ENCODE data around the gene C22orf23.

C22orf23 gene

DNA sequence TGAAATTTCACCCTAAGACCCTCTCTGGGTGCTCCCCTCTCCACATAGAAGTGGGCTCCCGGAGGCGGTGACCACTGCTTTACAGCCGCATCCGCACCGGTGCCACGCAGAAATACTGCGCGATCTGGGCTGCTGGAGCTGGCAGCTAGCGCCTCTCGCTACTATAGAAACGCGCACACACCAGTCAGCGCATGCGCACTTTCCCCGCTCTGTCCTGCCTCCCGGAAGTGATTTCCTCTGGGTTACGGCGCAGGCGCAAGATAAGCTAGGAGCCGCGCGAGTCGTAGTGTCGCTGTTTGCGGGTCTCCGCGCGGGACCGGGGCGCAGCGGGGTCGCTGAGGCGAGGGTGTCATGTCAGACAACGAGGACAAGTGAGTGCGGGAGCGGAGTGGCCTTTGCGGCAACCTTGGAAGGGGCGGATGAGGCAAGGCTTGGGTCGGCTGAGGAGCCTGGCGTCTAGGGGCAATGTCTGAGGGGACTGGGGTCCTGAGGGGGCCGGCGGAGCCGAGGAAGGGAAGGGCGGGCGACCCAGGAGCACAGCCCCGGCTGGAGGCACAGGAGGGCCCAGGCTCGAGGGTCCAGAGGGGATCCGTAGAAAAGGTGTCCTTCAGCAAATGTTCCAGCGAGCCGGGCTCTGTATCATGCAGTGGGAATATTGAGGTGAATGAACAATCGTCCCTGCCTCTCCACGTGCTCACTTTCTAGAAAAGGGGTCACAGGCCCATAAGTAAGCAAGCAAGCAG, at the start of gene C22orf23, which contains the start of gene POLR2F:
Gene C22orf23 (minus strand): TSS at position 165 of the 743 bp plus-strand sequence. CDS start 452 bp downstream, outside the sequence.
Gene POLR2F (plus strand): TSS at position 263 of the 743 bp plus-strand sequence. CDS start 89 bp downstream, at position 352.
- DNase-seq (ENCODE audit: low read depth) = peak; percentile 71

DNA sequence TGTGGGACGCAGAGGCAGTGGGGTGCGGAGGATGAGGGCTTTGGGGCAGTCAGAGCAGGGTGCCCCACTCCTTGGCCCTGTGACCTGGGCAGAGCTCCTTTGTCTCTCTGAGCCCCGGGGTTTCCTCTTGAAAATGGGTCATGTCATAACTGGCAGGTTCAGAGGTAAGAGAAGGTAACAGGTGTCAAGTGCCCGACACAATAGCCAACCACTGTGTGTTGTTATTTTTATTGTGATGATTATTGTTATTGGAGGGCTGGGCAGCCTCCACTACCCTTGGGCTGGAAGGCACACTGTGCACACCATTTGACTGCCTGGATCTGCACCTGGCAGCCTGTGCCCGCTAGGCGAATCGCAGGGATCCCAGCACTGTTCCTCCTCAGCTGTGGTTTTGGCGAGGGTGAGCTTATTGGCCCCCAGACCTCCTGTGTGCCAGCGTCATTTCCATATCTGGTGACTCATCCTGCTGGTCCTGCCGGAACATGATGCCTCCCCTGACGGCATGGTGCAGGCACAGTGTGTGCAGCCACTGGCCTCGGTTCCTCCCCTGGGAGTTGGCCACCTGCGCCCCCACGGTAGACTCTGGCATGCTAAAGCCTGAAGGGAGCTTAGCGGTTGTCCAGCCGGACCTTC, 46.4 kb upstream of the C22orf23 start:
- DNase-seq (ENCODE audit: low read depth) = peak; percentile 11

DNA sequence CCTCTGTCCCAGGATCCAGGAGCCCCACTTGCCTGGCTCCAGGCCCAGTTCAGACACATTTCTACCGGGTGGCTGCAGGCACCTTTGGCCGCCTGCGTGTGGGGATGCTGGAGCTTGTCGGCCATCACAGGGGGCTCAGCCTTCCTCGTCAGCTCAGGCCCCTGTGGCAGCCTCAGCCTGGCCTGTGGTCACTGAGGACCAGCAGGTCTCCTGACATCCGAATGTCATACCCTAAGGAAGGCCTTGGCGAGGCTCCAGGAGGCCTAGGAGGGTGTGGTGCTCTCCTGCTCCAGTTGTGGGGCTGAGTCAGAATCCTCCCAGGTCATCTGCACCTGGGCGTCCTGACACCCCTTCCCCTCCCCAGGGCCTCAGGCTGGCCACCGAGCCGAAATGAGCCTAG, 45.8 kb upstream of the C22orf23 start:
- DNase-seq (ENCODE audit: low read depth) = no peak

DNA sequence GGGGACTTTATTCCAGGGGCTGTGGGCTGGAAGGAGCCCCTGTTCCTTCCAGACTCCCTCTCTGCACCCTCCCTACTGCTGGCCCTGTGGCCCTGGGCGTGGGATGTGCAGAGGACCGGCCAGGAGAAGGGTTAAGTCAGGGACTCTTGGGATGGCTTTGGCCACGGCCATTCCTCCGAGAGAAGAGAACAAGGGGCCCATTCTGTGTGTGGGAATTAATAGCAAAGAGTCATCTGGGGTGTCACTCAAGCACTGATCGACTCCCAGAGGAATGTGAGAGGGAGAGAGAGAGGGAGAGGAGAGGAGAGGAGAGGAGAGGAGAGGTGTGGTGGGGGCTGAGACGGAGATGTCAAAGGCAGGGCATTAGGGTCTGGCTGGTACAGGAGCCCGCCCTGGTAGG, 45.1 kb upstream of the C22orf23 start:
- DNase-seq (ENCODE audit: low read depth) = no peak

DNA sequence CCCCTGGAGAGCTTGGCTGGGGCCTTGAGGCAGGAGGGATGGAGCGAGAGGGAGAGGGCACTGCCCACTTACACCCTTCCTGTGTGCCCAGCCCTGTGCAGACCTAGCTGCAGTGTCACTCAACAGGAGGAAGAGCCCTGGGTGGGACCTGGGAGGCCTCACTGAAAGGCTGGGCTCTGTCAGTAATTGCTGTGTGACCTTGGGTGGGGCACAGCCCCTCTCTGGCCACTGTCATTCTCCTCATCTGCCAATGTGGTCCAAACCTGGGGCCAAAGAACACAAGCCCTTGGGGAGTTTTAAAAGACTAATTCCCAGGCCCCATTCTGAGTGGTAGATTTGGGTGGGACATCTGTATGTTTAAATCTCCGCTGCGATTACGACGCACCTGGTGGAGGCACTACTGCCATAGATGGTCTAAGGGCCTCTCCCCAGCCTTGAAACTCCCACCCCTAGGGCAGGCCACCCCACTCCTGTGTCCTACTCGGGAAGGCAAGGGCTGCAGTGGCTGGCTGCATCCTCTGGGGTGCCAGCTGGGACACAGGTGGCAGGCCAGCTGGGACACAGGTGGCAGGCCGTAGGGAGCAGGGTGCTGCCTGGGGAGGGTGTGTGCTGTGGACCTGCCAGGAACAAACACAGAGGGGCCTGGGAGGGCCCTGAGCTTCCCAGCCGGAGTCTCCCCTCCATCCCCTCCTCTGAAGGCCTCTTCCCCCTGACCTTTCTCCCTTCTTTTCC, 43.3 kb upstream of the C22orf23 start:
- no peak for DNase-seq (ENCODE audit: low read depth)

DNA sequence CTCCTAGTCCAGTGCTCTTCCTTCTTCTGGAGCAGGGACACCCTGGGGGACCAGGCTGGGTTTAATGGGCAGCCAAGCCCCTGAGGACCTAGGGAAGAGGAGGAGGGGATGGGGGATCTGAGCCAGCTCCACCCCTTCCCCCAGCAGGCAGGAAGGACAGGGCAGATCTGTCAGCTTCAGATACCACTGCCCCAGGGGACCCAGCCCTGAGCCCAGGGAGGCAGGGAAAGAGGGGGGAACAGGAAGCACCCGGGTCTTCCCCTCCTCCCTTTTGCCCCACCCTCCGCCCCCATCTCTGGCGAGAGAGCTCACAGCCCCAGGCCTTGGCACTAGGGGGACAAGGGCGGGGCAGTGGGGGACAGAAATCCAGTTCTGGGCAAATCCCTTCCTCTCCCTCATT, 42.7 kb upstream of the C22orf23 start:
- no peak for DNase-seq (ENCODE audit: low read depth)

DNA sequence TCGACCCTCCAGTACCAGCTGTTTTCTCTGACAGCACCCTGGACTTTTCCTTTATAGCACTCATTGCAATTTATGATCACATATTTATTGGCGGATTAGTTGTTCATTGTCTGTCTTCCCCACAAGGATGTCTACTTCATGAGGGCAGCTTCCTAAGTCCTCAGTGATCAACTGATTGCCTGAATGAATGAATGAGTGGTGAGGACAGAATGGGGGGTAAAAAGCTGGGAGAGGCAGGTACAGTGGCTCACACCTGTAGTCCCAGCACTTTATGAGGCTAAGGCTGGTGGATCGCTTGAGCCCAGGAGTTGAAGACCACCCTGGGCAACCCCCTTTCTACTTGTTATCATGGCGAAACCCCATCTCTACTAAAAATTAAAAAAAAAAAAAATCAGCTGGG, 42.1 kb upstream of the C22orf23 start:
- DNase-seq (ENCODE audit: low read depth) = no peak

DNA sequence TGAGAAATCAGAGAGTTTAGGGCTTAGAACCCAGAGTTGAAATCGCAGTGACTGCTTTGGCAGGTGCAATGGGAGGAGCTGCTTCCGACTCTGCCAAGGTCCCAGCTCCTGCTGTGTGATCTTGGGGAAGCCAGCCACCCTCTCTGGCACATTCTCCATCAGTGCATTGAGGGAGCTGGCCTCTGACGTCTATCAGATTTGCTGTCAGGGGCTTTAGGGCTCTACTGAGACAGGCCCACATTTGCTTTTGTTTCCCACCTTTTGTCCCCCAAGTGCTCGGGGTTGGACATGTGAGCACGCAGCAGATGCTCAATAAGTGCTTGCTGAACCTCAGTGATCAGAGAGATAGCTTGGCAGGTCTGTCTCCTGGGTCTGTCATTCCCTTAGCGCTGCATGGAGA, 41.6 kb upstream of the C22orf23 start:
- DNase-seq (ENCODE audit: low read depth) = no peak

DNA sequence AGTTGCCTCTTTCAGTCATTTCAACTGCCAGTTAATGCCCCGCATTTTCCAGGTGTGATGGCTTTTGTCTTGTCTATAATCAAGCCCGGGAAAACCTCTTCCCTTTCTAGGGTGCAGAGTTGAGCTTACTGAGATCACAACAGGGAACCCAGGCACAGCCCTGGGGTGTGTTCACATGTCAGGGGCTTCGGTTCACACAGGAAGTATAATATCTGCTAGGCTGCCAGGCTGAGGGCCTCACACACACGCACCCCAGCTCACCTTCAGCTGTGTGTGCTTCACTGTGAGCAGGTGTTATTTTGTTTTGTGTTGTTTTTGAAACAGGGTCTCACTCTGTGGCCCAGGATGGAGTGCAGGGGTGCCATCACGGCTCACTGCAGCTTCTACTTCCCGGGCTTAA, 40.6 kb upstream of the C22orf23 start:
- DNase-seq (ENCODE audit: low read depth) = no peak

DNA sequence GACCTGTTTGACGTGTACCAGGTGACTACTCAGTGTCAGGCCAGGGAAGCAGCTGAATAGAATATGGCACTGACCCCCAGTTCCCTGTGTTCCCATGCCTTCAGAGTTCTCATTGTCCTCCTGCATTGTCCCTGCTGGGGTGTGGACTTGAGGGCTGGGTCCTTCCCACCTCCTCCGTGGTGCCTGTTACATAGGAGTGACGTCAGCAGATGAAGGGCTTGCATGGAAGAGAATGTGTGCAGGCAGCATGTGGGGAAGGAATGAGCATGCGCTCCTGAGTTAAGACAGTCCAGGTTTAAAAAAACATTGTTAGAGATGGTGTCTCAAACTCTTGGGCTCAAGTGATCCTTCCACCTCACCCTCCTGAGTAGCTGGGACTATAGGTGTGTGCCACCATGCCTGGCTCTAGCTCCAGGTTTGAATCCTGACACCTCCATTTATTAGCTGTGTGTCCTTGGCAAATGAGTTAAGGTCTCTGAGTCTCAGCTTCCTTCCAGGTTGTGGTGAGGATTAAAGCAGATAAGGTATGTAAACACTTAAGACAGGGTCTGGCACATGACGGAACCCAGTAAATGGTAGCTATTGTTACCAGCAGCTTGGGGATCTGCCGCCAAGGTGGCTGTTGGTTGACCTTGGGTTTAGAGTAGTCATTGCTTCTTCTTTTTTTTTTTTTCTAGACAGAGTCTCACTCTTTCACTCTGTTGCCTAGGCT, 38.5 kb upstream of the C22orf23 start:
- DNase-seq (ENCODE audit: low read depth) = no peak

DNA sequence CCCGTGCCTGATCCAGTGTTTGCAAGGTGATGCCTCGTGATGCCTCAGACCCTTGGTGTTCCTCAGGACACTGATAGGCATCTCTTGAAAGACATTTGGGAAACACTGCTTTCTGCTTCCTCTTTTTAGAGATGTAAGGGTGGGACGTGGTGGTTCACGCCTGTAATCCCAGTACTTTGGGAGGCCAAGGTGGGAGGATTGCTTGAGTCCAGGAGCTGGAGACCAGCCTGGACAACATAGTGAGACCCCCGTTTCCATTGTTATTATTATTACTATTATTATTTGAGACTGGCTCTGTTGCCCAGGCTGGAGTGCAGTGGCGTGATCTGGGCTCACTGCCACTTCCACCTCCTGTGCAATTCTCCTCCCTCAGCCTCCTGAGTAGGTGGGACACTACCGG, 37.5 kb upstream of the C22orf23 start:
- DNase-seq (ENCODE audit: low read depth) = no peak

DNA sequence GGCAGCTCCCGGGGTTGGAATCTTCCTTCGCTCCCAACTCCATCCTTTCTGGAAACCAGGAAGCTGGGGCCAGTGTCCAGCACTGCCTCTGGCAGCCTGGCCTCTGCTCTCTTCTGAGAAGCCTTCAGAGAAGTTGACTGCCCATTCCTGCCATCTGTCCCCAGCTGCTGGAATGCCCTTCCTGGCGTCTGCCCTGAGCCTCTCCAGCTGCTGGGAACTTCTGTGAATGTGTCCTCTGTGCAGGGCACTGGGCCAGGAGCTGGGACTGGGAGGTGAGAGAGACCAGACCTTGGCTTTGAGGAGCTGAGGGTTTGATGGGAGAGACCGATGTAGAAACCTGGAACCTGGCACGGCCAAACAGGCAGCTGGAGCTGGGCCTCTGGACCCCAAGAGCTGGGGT, 36.9 kb upstream of the C22orf23 start:
- DNase-seq (ENCODE audit: low read depth) = no peak

DNA sequence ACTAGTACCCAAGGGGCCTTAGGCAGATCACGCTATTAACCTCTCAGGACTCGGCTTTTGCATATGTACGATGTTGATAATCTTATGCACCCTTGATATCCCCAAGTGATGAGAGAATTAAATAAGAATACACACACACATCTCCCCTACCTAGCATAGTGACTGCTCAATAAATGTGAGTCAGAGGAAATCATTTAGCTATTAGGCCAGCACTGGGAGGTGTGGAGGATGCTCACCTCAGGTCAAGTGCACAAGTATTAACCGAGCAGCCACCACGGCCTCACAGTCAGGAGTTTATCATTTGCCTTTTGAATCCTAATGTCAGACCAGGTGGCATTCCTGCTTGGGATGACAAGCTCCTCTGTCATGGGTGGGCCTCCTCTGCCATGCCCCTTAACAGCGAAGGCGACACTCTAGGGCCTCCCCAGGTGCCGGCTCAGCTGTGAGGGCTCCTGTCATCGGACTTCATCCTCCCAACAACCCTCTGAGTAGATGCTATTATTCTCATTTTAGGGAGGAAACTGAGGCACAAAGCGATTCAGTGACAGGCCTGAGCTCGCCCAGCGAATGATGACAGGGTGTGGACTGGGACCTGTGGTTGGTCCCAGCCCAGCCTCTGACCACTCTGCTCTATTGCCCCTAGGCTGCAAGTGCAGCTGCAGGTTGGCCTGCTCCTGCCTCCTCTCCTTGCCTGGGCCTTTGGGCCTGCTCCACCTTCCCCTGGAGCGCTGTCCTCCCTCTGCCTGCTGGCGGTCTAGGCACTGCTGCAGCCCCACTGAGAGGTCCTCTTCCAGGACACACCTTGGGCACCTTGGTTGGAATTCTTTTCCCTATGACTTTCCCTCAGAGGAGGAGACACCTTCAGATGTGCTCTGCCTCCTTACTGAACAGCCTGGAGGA, 36.0 kb upstream of the C22orf23 start:
- DNase-seq (ENCODE audit: low read depth) = no peak

DNA sequence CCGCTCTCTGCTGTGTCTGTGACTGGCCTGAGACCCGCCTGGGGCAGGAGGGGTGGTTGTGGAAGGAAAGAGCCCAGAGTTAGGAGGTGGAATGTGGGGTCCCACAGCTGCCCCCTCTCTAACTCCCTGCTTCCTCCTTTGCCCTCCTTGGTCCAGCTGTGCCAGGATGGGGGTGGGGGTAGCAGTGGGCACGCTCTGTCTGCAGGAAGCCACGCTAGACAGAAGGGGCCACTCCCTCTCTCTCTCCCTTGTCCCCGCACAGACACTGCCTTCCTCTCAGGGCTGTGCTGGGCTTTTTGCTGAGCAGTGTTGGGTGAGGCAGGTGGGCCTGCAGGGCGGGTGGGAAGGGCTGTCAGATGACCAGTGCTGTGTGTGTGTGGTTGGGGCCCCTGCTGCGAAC, 33.0 kb upstream of the C22orf23 start:
- DNase-seq (ENCODE audit: low read depth) = no peak

DNA sequence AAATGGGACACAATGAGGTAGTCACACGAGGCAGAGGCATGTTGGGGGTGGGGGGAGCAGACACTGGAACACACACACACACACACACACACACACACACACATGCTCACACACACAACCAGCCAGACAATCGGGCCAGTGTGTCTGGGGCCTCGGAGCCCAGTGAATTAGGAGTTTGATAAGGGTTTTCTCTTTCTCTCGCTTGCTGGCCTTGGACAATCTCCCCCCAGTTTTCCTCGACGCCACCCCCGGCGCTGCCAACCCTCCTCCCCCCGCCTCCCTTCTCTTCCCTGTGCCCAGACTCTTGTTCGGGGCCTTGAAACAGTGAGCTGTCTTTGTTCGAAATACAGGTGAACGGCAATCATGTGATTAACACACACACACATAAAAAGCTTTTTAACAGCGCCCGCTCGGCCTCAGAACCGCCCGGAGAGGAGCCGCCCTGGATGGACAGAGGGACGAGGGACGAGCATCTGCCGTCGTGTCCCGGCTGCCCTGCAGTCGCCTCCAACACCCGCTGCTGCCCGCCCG, 32.4 kb upstream of the C22orf23 start:
- no peak for DNase-seq (ENCODE audit: low read depth)

DNA sequence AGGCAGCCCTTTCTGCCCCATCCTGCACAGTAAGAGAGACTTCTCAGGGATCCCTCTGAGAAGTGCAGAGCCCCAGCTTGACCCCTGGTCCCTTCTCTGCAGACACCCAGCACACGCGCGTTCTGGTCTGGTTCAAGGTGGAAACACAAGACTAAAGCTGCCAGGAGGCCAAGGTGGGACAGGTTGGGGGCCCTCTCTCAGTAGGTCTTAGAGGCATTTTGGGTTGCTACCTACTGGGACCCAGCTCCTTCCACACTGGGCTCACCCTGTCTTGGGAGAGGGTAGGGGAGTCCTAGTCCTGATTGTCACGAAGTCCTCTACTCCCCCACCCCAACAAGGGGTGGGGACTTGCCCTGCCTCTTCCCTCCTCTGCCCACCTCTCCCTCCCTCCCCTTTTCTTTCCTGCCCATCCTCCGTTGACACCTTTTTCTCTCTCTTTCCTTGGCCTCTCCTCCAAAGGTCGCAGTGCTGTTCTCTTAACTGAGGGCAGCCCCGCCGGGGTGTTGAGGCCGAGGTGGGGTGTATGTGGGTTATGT, 31.7 kb upstream of the C22orf23 start:
- DNase-seq (ENCODE audit: low read depth) = no peak

DNA sequence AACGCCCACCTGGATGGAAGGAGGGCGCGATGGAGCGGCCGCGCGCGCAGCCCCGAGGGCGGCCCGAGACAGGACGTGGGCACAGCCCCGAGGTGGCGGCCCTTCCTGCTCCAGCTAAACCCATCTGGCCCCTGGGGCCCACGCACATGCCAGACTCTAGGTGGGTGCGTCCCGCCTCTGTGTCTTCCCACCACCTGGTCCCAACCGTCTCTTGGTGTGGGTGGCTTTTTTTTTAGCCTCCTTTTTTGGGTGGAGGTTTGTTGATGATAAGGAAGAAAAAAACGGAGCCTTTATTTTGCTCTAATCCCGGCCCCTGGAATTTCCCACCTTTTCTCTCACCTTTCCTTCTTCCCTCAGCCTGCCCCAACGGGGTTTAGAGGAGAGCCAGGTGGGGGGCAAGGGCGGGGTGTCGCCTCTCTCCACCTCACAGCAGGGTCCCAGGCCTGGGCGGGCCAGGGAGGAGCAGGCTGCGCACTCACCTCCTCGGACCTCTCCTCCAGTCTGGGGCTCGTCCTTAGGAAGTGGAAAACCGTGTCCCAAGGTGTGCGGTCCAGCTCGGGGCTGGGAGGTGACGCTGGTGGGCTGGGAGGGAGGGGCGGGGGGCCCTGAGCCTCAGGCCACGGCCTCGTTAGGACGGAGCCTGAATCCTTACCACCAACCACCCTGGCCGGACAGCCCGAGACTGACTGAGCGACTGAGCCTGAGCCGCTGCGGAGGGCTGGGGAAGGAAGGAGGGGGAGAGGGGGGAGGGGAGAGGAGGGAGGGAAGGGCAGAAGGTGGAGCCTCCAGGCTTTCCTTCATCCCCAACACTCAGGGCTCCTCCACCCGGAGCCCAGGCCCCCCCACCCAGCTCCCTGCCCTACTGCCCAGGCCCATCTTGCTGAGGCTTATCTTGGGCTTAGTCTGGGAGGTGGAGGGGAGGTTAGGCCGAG, 30.7 kb upstream of the C22orf23 start, which contains the start of gene SOX10:
Gene SOX10 (minus strand): TSS at position 696 of the 932 bp plus-strand sequence. CDS start 771 bp downstream, outside the sequence.
- DNase-seq (ENCODE audit: low read depth) = no peak

DNA sequence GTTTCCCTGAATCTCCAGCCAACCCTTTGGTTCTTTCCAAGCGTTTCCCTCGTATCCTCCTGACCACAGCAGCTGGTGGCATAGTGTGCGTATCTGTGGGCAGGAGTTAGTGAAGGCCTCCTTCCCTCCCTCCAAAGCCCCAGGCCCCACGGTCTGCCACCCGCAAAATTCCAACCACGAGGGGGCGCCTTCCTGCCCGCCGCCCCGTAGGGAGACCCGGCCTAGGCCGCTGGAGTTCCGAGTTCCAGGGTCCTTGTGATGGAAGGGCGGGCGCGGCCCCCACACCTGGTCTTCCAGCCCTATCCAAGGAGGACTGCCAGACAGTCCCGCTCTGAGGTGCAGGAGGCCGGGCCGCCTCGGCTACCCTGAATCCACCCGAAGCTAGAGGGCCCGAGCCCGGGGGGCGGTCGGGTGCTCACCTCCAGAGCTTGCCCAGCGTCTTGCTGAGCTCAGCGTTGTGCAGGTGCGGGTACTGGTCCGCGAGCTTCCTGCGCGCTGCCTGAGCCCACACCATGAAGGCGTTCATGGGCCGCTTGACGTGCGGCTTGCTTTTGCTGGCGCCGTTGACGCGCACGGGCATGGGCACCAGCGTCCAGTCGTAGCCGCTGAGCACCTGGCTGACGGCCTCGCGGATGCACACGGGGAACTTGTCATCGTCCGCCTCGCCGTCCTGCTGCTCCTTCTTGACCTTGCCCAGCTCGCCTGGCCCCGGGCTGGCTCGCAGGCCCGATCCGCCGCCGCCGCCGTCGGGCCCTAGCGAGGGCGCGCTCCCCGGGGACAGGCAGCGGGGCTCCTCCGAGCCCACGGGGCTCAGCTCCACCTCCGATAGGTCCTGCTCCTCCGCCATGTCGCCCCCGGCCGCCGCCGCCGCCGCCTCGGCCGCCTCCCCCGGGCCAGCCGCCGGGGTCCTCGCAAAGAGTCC, 29.8 kb upstream of the C22orf23 start:
- no peak for DNase-seq (ENCODE audit: low read depth)
